Activated CD8-positive, alpha-beta memory T cell treated with anti-CD3 and anti-CD28 coated beads for 1 hour (primary cell): Measurements from ENCODE around the gene EML2.

Experiments used
- DNase-seq, 2 donors: peaks; one replicate each; pipeline ENCODE4 v3.0.0-alpha.2; 2020; ENCODE audit warnings: low read depth in 1 of 2; ENCODE audit errors: extremely low read depth in 1 of 2

Gene EML2

GRCh38 chr19:45591004-45591637 lies 48.1 kb downstream of the EML2 start:
- no peak for DNase-seq

- DNase-seq, result no peak
Measured at GRCh38 chr19:45590300-45591003, 48.7 kb downstream of the EML2 start.

- no peak for DNase-seq
Measured at GRCh38 chr19:45589768-45590167, 49.4 kb downstream of the EML2 start.

- no peak for DNase-seq
Measured at GRCh38 chr19:45587873-45588272, 51.3 kb downstream of the EML2 start.

DNA sequence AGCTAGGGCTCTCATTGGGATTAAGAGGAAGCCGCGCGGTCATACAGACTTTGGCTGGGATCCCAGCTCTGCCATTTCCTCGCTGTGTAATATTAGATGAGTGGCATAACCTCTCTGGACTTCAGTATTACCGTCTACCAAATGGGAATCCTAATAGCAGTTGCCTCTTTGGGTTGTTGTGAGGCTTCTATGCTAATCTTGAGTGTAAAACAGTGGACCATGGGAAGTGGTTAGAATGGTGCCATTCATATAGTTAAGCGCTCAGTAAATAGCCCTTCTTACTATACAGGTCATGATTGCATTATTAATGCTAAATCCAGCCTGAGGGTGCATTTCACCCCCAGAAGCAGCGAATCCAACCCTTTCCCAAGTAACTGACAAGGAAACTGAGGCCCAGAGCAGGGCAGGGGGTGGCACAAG lies 54.0 kb downstream of the EML2 start:
- DNase-seq, result no peak

DNA sequence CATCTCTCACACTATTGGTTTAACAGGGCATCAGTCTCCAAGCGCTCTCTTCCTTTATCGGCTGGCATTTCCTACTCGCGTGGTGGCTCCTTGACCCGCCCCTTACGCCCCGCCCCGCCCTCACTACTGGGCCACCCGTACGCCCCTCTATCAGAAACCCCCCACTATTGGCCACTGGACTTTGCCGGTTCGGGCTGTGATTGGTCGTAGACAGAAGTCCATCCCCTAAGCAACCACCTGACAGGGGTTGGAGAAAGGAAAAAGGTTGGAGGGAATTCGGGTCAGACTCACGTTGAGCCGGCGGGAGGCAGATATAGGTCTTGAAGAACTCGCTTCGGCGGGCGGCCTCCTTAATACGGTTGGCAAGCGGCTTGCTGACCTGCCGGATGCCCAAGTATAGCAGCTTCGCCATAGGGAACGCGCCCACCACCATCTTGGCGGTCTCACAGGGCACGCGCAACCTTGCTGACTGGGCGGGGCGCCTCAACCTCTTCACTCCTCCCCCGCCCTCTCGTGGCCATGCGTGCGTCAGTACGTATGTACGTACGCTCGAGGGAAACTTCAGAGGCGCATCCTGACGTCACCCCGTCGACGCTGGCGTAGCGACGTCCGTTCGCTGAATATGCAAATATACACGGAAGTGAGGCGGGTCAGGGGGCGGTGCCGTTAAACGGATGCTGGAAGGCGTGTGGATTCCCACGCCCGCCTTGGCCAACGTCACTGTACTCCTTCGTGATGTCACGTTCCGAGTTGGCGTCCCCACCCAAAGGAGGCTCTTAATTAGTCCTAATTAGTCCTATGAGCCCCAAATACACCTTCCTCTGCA lies 54.7 kb downstream of the EML2 start, which contains the start of gene OPA3:
Gene OPA3, minus strand, starts transcription at position 471 of the 826 bp plus-strand sequence. Its CDS starts 38 bp downstream, at position 433.
- DNase-seq, result peak; percentile 99

GRCh38 chr19:45581576-45581975 lies 57.6 kb downstream of the EML2 start:
- no peak for DNase-seq

DNA sequence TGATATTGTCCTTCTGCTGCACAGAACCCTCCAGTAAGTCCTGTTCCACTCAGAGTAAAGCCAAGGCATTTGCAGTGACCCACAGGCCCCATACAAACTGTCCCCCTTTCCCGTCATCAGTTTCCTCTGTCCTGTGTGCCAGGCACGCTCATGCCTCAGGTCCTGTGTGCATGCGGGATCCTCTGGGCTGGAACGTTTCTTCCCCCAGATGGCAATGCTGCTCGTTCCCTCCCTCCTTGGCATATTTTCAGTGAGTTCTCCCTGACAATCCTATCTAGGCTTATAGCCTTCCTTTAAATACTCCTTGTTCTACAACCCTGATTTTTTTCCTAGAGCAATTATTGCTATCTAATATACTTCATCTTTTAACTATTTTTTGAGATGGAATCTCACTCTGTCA lies 60.3 kb downstream of the EML2 start:
- DNase-seq, result no peak

DNA sequence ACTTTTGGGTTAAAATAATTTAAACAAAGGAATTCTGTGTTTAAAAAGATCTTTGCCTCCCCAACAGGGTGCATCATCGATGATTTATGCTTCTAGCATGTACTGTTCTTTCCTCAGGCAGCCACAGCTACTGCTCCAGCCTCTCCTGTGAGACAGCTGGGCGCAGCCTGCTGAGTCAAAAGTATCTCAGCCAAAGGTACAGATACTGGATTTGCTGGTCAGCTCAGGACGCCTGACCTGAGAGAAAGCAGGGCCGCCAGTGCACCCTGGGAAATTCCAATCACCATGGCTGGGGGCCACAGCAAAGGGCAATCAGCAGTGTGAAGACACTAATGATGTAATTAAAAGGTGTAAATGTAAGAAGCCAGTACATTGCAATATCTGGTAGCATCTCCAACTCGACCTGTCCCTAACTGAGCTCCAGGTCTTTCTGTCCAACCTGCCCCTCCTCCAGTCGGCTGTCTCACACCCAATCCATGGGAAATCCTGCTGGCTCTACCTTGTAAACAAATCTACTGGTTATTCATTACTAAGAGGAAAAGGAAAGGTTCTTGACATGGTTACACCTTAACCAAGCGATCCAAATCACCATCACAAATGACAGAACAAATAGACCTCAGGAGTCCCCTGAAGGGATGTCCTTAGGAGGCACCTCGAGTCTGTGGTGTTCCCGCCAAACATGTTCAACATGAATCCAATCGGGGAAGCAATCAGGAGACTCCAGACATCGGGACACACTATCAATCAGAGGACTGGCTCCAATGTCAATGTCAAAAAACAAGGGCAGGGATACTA lies 61.9 kb downstream of the EML2 start:
- no peak for DNase-seq

- DNase-seq, result no peak
Measured at GRCh38 chr19:45576682-45577081, 62.5 kb downstream of the EML2 start.

GRCh38 chr19:45575216-45575615 lies 64.0 kb downstream of the EML2 start:
- DNase-seq, result no peak

GRCh38 chr19:45574526-45574925 lies 64.7 kb downstream of the EML2 start:
- DNase-seq, result no peak

DNA sequence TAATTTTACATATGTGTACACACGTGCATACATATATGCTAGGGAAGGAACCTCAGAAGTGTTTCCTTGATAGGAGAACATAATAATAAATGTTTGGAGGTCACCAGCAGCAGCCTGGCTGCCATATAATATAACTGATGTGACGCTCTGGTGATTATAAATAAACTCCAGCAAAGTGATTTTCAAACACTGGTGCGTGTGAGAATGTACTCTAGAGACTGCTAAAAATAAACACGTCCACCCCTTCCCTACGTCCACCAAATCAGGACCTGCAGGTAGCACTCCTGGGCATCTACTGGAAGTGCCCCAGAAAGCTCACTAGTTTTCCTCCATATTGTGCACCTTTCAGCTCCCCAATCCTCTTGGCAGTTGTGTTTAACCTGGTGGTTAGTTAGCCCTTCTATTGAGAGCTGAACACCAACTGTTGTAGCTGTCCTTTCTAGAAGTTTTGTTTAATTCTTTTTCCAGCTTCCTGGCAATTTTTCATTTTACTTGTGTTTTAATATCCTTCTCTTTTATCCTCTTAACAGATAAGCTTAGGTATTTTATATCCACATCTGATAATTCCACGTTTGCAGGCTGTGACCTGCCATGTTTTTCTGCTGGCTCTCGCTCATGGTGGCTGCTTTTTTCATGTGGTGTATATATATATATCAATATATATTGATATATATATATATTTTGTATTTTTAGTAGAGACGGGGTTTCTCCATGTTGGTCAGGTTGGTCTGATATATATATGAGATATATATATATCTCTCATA lies 67.6 kb downstream of the EML2 start:
- DNase-seq, result no peak

- DNase-seq, result peak; percentile 19 to 40
Measured at GRCh38 chr19:45569619-45570421, 69.4 kb downstream of the EML2 start.

- no peak for DNase-seq
Measured at GRCh38 chr19:45568732-45569131, 70.5 kb downstream of the EML2 start.

GRCh38 chr19:45567609-45568008 lies 71.6 kb downstream of the EML2 start:
- no peak for DNase-seq

DNA sequence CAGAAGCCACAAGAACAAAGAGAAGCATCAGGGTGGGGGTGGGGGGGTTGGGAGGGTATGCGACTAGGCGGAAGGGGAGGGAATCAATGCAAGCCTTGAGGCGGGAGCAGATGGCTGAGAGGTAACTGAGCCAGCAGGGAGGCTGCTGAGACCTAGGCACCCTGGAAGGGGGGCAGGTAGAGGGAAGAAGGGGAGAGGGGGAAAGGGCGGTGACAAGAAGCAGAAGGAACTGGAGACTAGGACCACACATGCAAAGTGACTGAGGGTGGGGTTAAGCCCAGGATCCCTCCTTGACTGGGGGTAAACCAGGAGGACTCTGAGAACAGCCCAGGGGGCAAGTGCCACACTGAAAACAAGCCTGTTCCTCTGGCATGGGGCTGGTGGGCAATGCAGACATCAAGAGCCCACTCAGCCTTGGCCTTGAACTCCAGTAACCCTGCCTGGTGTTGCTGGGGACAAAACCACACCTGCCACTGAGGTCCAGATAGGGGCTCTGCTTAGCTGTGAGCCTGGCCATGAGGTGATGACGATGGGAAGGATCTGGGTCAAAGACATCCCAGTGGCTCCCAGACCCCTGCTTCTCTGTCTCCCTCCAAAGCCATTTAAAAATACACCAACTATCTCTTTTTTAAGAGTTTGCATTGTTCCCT lies 74.9 kb downstream of the EML2 start:
- no peak for DNase-seq

DNA sequence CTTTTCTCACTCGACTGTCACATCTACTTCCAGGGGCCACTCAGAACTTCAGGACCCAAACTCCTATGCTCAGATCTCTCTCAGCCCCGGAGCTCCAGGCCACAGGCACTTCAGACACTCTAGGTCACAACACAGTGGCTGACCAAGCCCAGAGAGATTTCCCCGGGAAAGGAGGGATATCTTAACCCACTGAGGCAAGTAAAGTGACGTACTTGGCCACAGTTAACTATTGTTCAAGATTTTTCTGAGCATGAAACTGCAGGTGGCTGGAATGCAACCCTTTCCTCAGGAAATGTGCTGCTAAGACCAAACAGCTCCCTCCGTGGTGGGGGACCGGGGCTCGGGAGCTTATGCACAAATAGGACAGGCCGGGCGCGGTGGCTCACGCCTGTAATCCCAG lies 78.5 kb downstream of the EML2 start:
- DNase-seq, result no peak

GRCh38 chr19:45560038-45560437 lies 79.2 kb downstream of the EML2 start:
- DNase-seq, result no peak
